ENCODE data around the gene ARHGAP26.

The ARHGAP26 gene

GRCh38 chr5:142911170-142911569 is 141.0 kb downstream of the ARHGAP26 start:
- Histone ChIP-seq H3K36me3 (peaks cover 44 to 80% (median 49%) of the 10 kb centered on the region in 3 donors), H3K9me3 (no peaks in the 10 kb centered on the region), H3K4me3 (no peak overlapping the region), H3K27ac (no peak overlapping the region), H3K4me1 (no peaks in the 10 kb centered on the region), H3K27me3 (no peaks in the 10 kb centered on the region)
- no peak for TF ChIP-seq CTCF (IDR thresholded peaks at IDR 0.05)
- intact Hi-C loops (cut with DNase I; ENCODE audit: low total_unique reads): no loop called here
- no peak for DNase-seq

- Histone ChIP-seq H3K9me3 (no peaks in the 10 kb centered on the region), H3K4me3 (no peak overlapping the region), H3K27me3 (no peaks in the 10 kb centered on the region), H3K4me1 (no peaks in the 10 kb centered on the region), H3K27ac (no peak overlapping the region), H3K36me3 (peaks cover 38 to 80% (median 46%) of the 10 kb centered on the region in 3 donors)
- intact Hi-C loops (cut with DNase I; ENCODE audit: low total_unique reads): no loop called here
- TF ChIP-seq CTCF (IDR thresholded peaks at IDR 0.05): no peak
- no peak for DNase-seq
Observed at GRCh38 chr5:142911775-142912174, 141.6 kb downstream of the ARHGAP26 start.

GRCh38 chr5:142913728-142914338 is 143.7 kb downstream of the ARHGAP26 start:
- no peak for DNase-seq
- H3K4me1 ChIP-seq: no peaks in the 10 kb centered on the region
- H3K27ac ChIP-seq: no peak overlapping the region
- H3K9me3 ChIP-seq: no peaks in the 10 kb centered on the region
- H3K4me3 ChIP-seq: no peak overlapping the region
- peaks cover 20 to 65% (median 27%) of the 10 kb centered on the region in 3 donors for H3K36me3 ChIP-seq
- intact Hi-C loops (cut with DNase I; ENCODE audit: low total_unique reads): no loop called here
- no peak for TF ChIP-seq CTCF (IDR thresholded peaks at IDR 0.05)
- H3K27me3 ChIP-seq: no peaks in the 10 kb centered on the region

GRCh38 chr5:142915038-142915437 is 144.9 kb downstream of the ARHGAP26 start:
- TF ChIP-seq CTCF (IDR thresholded peaks at IDR 0.05): no peak
- H3K36me3 ChIP-seq: peaks cover 14 to 70% (median 27%) of the 10 kb centered on the region in 3 donors

DNA sequence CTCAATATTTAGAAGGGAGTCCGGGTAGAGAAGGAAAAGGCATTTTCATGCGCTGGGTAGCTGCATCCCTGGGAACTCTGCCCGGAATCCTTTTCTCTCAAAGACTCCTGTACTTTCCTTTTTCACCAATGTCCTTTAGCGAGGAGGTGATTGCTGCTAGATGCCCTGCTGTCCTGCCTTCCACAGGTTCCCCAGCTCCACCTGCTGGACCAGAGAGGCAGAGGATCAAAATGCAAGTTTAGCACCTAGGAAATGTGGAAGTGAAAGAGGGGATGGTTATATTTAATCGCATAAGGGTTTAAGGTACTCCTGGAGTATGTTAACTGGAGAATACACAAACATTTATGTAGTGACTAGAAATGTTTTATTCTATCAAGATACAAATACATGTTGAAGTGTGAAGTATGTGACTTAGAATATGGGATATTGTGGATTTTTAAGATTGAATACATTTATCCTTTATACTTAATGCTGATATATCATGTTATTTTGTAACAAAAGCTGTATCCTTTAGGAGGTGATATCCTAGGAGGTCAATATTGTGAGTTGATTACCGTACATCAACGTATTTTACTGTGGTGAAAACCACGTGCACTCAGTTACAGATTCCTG is 145.7 kb downstream of the ARHGAP26 start:
- no peak overlapping the region for H3K4me3 ChIP-seq
- no peak overlapping the region for H3K27ac ChIP-seq
- intact Hi-C loops (cut with DNase I; ENCODE audit: low total_unique reads): no loop called here
- no peaks in the 10 kb centered on the region for H3K4me1 ChIP-seq
- H3K9me3 ChIP-seq: no peaks in the 10 kb centered on the region
- no peaks in the 10 kb centered on the region for H3K27me3 ChIP-seq
- no peak for TF ChIP-seq CTCF (IDR thresholded peaks at IDR 0.05)
- H3K36me3 ChIP-seq: peaks cover 11 to 61% (median 18%) of the 10 kb centered on the region in 3 donors
- no peak for DNase-seq

More at GRCh38 chr5:142915038-142915437, 144.9 kb downstream of the ARHGAP26 start:
- no peaks in the 10 kb centered on the region for H3K9me3 ChIP-seq
- H3K4me3 ChIP-seq: no peak overlapping the region
- intact Hi-C loops (cut with DNase I; ENCODE audit: low total_unique reads): no loop called here
- no peak for DNase-seq
- no peaks in the 10 kb centered on the region for H3K4me1 ChIP-seq
- no peak overlapping the region for H3K27ac ChIP-seq
- no peaks in the 10 kb centered on the region for H3K27me3 ChIP-seq
